ENCODE results near the gene MT1F.

Gene MT1F

GRCh38 chr16:56631197-56631596 lies 26.6 kb upstream of the MT1F start:
- Histone ChIP-seq H3K27ac (ENCODE audit: low read depth, low read length) (no peak overlapping the region), H3K4me3 (ENCODE audit: insufficient read depth, low read length, poor library complexity, severe bottlenecking) (no peak overlapping the region), H2AFZ (ENCODE audit: low read depth, low read length, severe bottlenecking) (no peak overlapping the region), H3K9me3 (ENCODE audit: insufficient read depth, low read length) (no peaks in the 10 kb centered on the region), H3K27me3 (ENCODE audit: low read length) (no peaks in the 10 kb centered on the region), H3K36me3 (ENCODE audit: low read length) (no peaks in the 10 kb centered on the region), H3K79me2 (ENCODE audit: insufficient read depth, low read length) (no peaks in the 10 kb centered on the region), H3K4me2 (ENCODE audit: low read depth, low read length, poor library complexity, severe bottlenecking) (no peak overlapping the region), H4K20me1 (ENCODE audit: low read depth, low read length) (no peaks in the 10 kb centered on the region), H3K9me2 (replicated peaks; ENCODE audit: insufficient read depth, low read length) (no peaks in the 10 kb centered on the region), H3K9ac (ENCODE audit: low read length) (no peak overlapping the region), H3F3A (ENCODE audit: insufficient read depth) (no peaks in the 10 kb centered on the region)
- no peak for TF ChIP-seq EZH2phosphoT487 (conservative IDR thresholded peaks at IDR 0.05; ENCODE audit: low read length)

- H3K4me3 ChIP-seq (ENCODE audit: insufficient read depth, low read length, poor library complexity, severe bottlenecking): no peak overlapping the region
- H3K4me2 ChIP-seq (ENCODE audit: low read depth, low read length, poor library complexity, severe bottlenecking): no peak overlapping the region
- TF ChIP-seq EZH2phosphoT487 (conservative IDR thresholded peaks at IDR 0.05; ENCODE audit: low read length) (no peak), CTCF (IDR thresholded peaks at IDR 0.05; ENCODE audit: insufficient read depth, low read length, poor library complexity, severe bottlenecking) (no peak)
- no peaks in the 10 kb centered on the region for H3K9me3 ChIP-seq (ENCODE audit: insufficient read depth, low read length)
- H3F3A ChIP-seq (ENCODE audit: insufficient read depth): no peaks in the 10 kb centered on the region
- no peaks in the 10 kb centered on the region for H3K9me2 ChIP-seq (replicated peaks; ENCODE audit: insufficient read depth, low read length)
- no peak overlapping the region for H3K27ac ChIP-seq (ENCODE audit: low read depth, low read length)
- no peaks in the 10 kb centered on the region for H3K27me3 ChIP-seq (ENCODE audit: low read length)
- H3K9ac ChIP-seq (ENCODE audit: low read length): no peak overlapping the region
- no peaks in the 10 kb centered on the region for H4K20me1 ChIP-seq (ENCODE audit: low read depth, low read length)
- H3K36me3 ChIP-seq (ENCODE audit: low read length): no peaks in the 10 kb centered on the region
- no peak overlapping the region for H2AFZ ChIP-seq (ENCODE audit: low read depth, low read length, severe bottlenecking)
- no peaks in the 10 kb centered on the region for H3K79me2 ChIP-seq (ENCODE audit: insufficient read depth, low read length)
Observed at GRCh38 chr16:56631832-56632155, 26.0 kb upstream of the MT1F start.

GRCh38 chr16:56632156-56632847 lies 25.5 kb upstream of the MT1F start, which contains the start of gene MT1M:
Gene MT1M (plus strand): TSS chr16:56632659. CDS start chr16:56632732, 73 bp downstream.
- Histone ChIP-seq H2AFZ (ENCODE audit: low read depth, low read length, severe bottlenecking) (no peak within 1 kb of the TSS), H3K9ac (ENCODE audit: low read length) (no peak within 1 kb of the TSS), H3K79me2 (ENCODE audit: insufficient read depth, low read length) (no peaks in the 10 kb centered on the region), H3K27ac (ENCODE audit: low read depth, low read length) (no peak within 1 kb of the TSS), H3K4me2 (ENCODE audit: low read depth, low read length, poor library complexity, severe bottlenecking) (no peak within 1 kb of the TSS), H3K9me2 (replicated peaks; ENCODE audit: insufficient read depth, low read length) (no peaks in the 10 kb centered on the region), H3K27me3 (ENCODE audit: low read length) (no peaks in the 10 kb centered on the region), H4K20me1 (ENCODE audit: low read depth, low read length) (no peaks in the 10 kb centered on the region), H3F3A (ENCODE audit: insufficient read depth) (no peaks in the 10 kb centered on the region), H3K9me3 (ENCODE audit: insufficient read depth, low read length) (no peaks in the 10 kb centered on the region), H3K36me3 (ENCODE audit: low read length) (no peaks in the 10 kb centered on the region), H3K4me3 (ENCODE audit: insufficient read depth, low read length, poor library complexity, severe bottlenecking) (no peak within 1 kb of the TSS)
- TF ChIP-seq EZH2phosphoT487 (conservative IDR thresholded peaks at IDR 0.05; ENCODE audit: low read length): no peak
- TF ChIP-seq CTCF (IDR thresholded peaks at IDR 0.05; ENCODE audit: insufficient read depth, low read length, poor library complexity, severe bottlenecking): no peak

- H3K4me2 ChIP-seq (ENCODE audit: low read depth, low read length, poor library complexity, severe bottlenecking): no peak overlapping the region
- TF ChIP-seq CTCF (IDR thresholded peaks at IDR 0.05; ENCODE audit: insufficient read depth, low read length, poor library complexity, severe bottlenecking): no peak
- no peak for TF ChIP-seq EZH2phosphoT487 (conservative IDR thresholded peaks at IDR 0.05; ENCODE audit: low read length)
- no peak overlapping the region for H2AFZ ChIP-seq (ENCODE audit: low read depth, low read length, severe bottlenecking)
- H3F3A ChIP-seq (ENCODE audit: insufficient read depth): no peaks in the 10 kb centered on the region
- H4K20me1 ChIP-seq (ENCODE audit: low read depth, low read length): no peaks in the 10 kb centered on the region
- no peaks in the 10 kb centered on the region for H3K9me3 ChIP-seq (ENCODE audit: insufficient read depth, low read length)
- no peaks in the 10 kb centered on the region for H3K9me2 ChIP-seq (replicated peaks; ENCODE audit: insufficient read depth, low read length)
- no peak overlapping the region for H3K27ac ChIP-seq (ENCODE audit: low read depth, low read length)
- H3K79me2 ChIP-seq (ENCODE audit: insufficient read depth, low read length): no peaks in the 10 kb centered on the region
- no peaks in the 10 kb centered on the region for H3K36me3 ChIP-seq (ENCODE audit: low read length)
- H3K4me3 ChIP-seq (ENCODE audit: insufficient read depth, low read length, poor library complexity, severe bottlenecking): no peak overlapping the region
- H3K9ac ChIP-seq (ENCODE audit: low read length): no peak overlapping the region
- no peaks in the 10 kb centered on the region for H3K27me3 ChIP-seq (ENCODE audit: low read length)
Observed at GRCh38 chr16:56632848-56633365, 24.9 kb upstream of the MT1F start.
